ENCODE results near the gene HOXB2.

- TF ChIP-seq CTCF (conservative IDR thresholded peaks at IDR 0.05) = no peak
- TF ChIP-seq EZH2 (IDR thresholded peaks at IDR 0.05; ENCODE audit: low read depth) = no peak
These were observed 3.1 kb upstream of the HOXB2 start for GRCh38 chr17:48547808-48548522.
